Measurements from ENCODE around the gene GAB2. TPM values are rescaled to one million over a fixed set of nuclear protein-coding genes. Genes with fewer than 3 reads are reported as not detected.
A peak's percentile ranks its signal among the peaks of the same experiment; 100 is the strongest.

GAB2 gene
- total and polyA plus RNA-seq, 12 donors, result 2.4 to 22.4 (median 16.2) TPM

GRCh38 chr11:78256962-78257361 lies 160.7 kb downstream of the GAB2 start:
- intact Hi-C loops (cut with DNase I), result loop anchor here in 1 of 2 donors (10.0 kb wide), 1 partner anchor 68 kb away; no protein-coding TSS in a partner anchor
- Histone ChIP-seq H3K27me3 (no peaks in the 10 kb centered on the region), H3K4me3 (no peak overlapping the region), H3K9me3 (replicated peaks in 1 of 3) (no peaks in the 10 kb centered on the region), H3K27ac (peak overlapping the region in 3 of 5 donors; percentile 15 to 79 (median 71)), H3K4me1 (replicated peaks in 1 of 2) (peaks cover 0 to 27% of the 10 kb centered on the region in 2 donors), H3K36me3 (replicated peaks in 1 of 2) (no peaks in the 10 kb centered on the region)
- DNase-seq, result peak; percentile 65 to 95 (median 89)
- no peak for TF ChIP-seq POLR2A (IDR thresholded peaks at IDR 0.05)
- TF ChIP-seq CTCF (IDR thresholded peaks at IDR 0.05), result no peak
- WGBS, 4 donors, result 8 to 12% (median 11%) methylated on average over 3 of the region's 3 CpGs

DNA sequence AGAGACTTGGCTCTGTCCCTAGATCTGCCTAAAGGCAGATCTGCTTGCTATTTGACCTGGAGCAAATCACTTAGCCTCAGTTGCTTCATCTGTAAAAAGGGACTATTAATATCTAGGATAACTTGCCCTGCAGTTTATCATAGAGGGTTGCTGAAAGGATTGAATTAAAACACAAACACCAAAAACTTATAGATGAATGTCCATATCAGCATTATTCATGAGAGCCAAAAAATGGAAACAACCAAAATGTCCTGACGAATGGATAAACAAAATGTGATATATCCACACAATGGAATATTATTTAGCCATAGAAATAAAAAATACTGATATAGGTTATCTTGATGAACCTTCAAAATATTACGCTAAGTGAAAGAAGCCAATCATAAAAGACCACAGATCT lies 161.7 kb downstream of the GAB2 start:
- TF ChIP-seq POLR2A (IDR thresholded peaks at IDR 0.05) (no peak), CTCF (IDR thresholded peaks at IDR 0.05) (no peak)
- intact Hi-C loops (cut with DNase I), result loop anchor here in 1 of 2 donors (10.0 kb wide), 1 partner anchor 69 kb away; no protein-coding TSS in a partner anchor
- Histone ChIP-seq H3K36me3 (replicated peaks in 1 of 2) (no peaks in the 10 kb centered on the region), H3K4me3 (no peak overlapping the region), H3K4me1 (replicated peaks in 1 of 2) (peaks cover 0 to 38% of the 10 kb centered on the region in 2 donors), H3K9me3 (replicated peaks in 1 of 3) (no peaks in the 10 kb centered on the region), H3K27me3 (no peaks in the 10 kb centered on the region), H3K27ac (no peak overlapping the region)
- DNase-seq, result no peak
- 94 to 97% (median 96%) methylated on average over 2 of the region's 2 CpGs for WGBS, 4 donors

DNA sequence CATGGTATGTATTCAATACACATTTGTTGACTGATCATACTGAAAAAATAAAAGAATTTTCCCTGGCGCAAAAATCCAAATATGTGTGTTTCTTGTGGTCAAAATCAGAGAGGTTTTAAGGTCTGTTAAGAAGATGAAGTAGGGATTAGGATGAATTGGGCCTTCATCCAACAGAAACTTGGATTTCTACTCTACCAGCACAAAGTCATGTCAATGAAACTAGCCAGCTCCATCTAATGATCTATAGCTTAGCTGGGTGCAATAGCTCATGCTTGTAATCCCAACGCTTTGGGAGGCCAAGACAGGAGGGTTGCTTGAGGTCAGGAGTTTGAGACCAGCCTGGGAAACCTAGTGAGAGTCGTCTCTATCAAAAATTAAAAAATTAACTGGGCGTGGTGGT lies 163.4 kb downstream of the GAB2 start:
- intact Hi-C loops (cut with DNase I), result loop anchor here in 1 of 2 donors (10.0 kb wide), 1 partner anchor 71 kb away; no protein-coding TSS in a partner anchor
- Histone ChIP-seq H3K9me3 (replicated peaks in 1 of 3) (no peaks in the 10 kb centered on the region), H3K4me1 (replicated peaks in 1 of 2) (peaks cover 0 to 42% of the 10 kb centered on the region in 2 donors), H3K36me3 (replicated peaks in 1 of 2) (peaks cover 0 to 10% of the 10 kb centered on the region in 2 donors), H3K27me3 (no peaks in the 10 kb centered on the region), H3K27ac (no peak overlapping the region), H3K4me3 (no peak overlapping the region)
- 89 to 97% (median 93%) methylated on average over 4 of the region's 4 CpGs for WGBS, 4 donors
- no peak for TF ChIP-seq POLR2A (IDR thresholded peaks at IDR 0.05)
- no peak for DNase-seq

DNA sequence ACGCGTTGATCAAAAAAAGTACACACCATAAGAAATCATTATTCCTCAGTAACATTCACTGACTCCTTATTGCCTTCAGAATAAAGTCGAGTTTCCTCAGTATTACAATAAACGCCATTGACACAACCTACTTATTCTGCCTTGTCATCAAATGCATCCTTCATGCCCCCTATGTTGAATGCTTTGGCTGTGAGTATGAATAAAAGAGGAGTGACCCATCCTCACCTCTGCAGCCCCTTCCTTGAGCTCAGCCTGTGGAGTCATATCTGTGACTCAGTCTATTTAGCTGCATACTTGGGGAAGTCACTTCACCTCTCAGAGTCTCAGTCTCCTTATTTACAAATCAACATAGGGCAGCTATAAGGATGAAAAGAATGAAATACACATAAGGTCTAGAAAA lies 163.8 kb downstream of the GAB2 start:
- H3K4me3 ChIP-seq, result no peak overlapping the region
- WGBS, 4 donors, result 93 to 97% (median 95%) methylated on average over 4 of the region's 4 CpGs
- no peaks in the 10 kb centered on the region for H3K9me3 ChIP-seq (replicated peaks in 1 of 3)
- peaks cover 0 to 42% of the 10 kb centered on the region in 2 donors for H3K4me1 ChIP-seq (replicated peaks in 1 of 2)
- no peak overlapping the region for H3K27ac ChIP-seq
- TF ChIP-seq POLR2A (IDR thresholded peaks at IDR 0.05) (no peak), CTCF (IDR thresholded peaks at IDR 0.05) (no peak)
- intact Hi-C loops (cut with DNase I), result loop anchor here in 1 of 2 donors (10.0 kb wide), 1 partner anchor 71 kb away; no protein-coding TSS in a partner anchor
- peaks cover 0 to 13% of the 10 kb centered on the region in 2 donors for H3K36me3 ChIP-seq (replicated peaks in 1 of 2)
- DNase-seq, result no peak
- no peaks in the 10 kb centered on the region for H3K27me3 ChIP-seq

All from adrenal gland (tissue), 12 donors.